Panc1 (cell line): ENCODE results near the gene POU6F1. TPM values are rescaled to one million over a fixed set of nuclear protein-coding genes. Genes with fewer than 3 reads are reported as not detected.

Source experiments
- ATAC-seq: fragments of 200-7000 bp; cut with Tn5 transposase; 2 replicates; pipeline ENCODE4 v1.9.1; 2020; ENCODE audit warnings: mild to moderate bottlenecking, moderate library complexity
- BruUV-seq: library from RNA; stranded (reverse); fragments of 400-500 nt; replicated peaks from 2 replicates; lab custom pipeline; 2021; lab: Mats Ljungman, UMichigan
- CTCF ChIA-PET: fragments of 300-600 bp; sonication (Branson Sonifier 250); formaldehyde crosslinking; loops from one replicate; lab custom pipeline; 2022; ENCODE audit warnings: antibody characterized with exemption; lab: Charles Lee
- POLR2A ChIA-PET: fragments of 300-600 bp; sonication (Branson Sonifier 250); formaldehyde crosslinking; loops from one replicate; lab custom pipeline; 2022; ENCODE audit warnings: antibody characterized with exemption; lab: Charles Lee
- DNase-seq: peaks from one replicate; pipeline ENCODE4 v3.0.0-alpha.2; 2010; ENCODE audit warnings: low read depth, low spot score
- H3K27ac ChIP-seq: 2 replicates; pipeline ENCODE4 v1.5.1; 2011; ENCODE audit warnings: mild to moderate bottlenecking, low read length, inconsistent platforms
- H3K27me3 ChIP-seq: fragments of 200-500 bp; sonication (Bioruptor generic); 2 replicates; pipeline ENCODE4 v1.6.0; 2014; ENCODE audit warnings: low read length, inconsistent platforms; ENCODE audit not compliant: control insufficient read depth, insufficient read depth
- H3K36me3 ChIP-seq: fragments of 200-500 bp; sonication (Bioruptor generic); 2 replicates; pipeline ENCODE4 v1.5.1; 2014; ENCODE audit warnings: inconsistent platforms, mild to moderate bottlenecking, low read length, moderate library complexity; ENCODE audit not compliant: control insufficient read depth, insufficient read depth
- H3K4me1 ChIP-seq: 2 replicates; pipeline ENCODE4 v1.5.1; 2011; ENCODE audit warnings: inconsistent platforms, mild to moderate bottlenecking, low read length, moderate library complexity; ENCODE audit not compliant: control insufficient read depth, insufficient read depth
- H3K4me3 ChIP-seq, 2 experiments: 2 replicates each; pipeline ENCODE4 v1.5.1; 2011 to 2012; ENCODE audit warnings: low read depth in 2 of 2, low read length in 2 of 2, mild to moderate bottlenecking in 2 of 2, inconsistent platforms in 1 of 2, moderate library complexity in 1 of 2
- H3K9me3 ChIP-seq: fragments of 200-500 bp; sonication (Bioruptor generic); 2 replicates; pipeline ENCODE4 v1.5.1; 2014; ENCODE audit warnings: low read depth, mild to moderate bottlenecking, inconsistent platforms, low read length, moderate library complexity; ENCODE audit not compliant: control insufficient read depth, insufficient read depth
- POLR2AphosphoS5 ChIP-seq: IDR thresholded peaks from 2 replicates; pipeline ENCODE4 v1.6.1; 2012; ENCODE audit warnings: mild to moderate bottlenecking, low read depth, low read length, moderate library complexity
- SIN3A ChIP-seq: IDR thresholded peaks from 2 replicates; pipeline ENCODE4 v1.6.1; 2012; ENCODE audit warnings: low read depth, mild to moderate bottlenecking, low read length, moderate library complexity, borderline replicate concordance; ENCODE audit not compliant: insufficient read depth
- TCF7L2 ChIP-seq: IDR thresholded peaks from 2 replicates; pipeline ENCODE4 v1.6.1; 2011; ENCODE audit warnings: mild to moderate bottlenecking, low read depth, low read length, inconsistent platforms
- in situ Hi-C: cut with HindIII; loops from 2 replicates; pipeline ENCODE4 v1.10.0; 2016; ENCODE audit warnings: low sequenced_read_pairs, low pct_unique_long_range_greater_than_20kb
- intact Hi-C: fragments of 100-400 bp; cut with micrococcal nuclease; formaldehyde crosslinking; loops from one replicate; pipeline ENCODE4 v1.10.0; 2022; ENCODE audit not compliant: unreplicated experiment
- total RNA-seq: library from RNA; stranded (reverse); gene quantifications from one replicate; pipeline ENCODE4 v1.2.1, GENCODE V29; 2021; ENCODE audit not compliant: unreplicated experiment
- TF ChIP-seq, protein P1 (sequence below): fragments of 450-650 bp; IDR thresholded peaks from 2 replicates; pipeline ENCODE4 v1.5.1; 2017; ENCODE audit warnings: mild to moderate bottlenecking
- TF ChIP-seq, protein P2 (sequence below), 2 experiments: IDR thresholded peaks; 2 replicates each; pipeline ENCODE4 v1.6.1; 2011 to 2012; ENCODE audit warnings: low read depth in 2 of 2, control low read depth in 1 of 2, low read length in 1 of 2, mild to moderate bottlenecking in 1 of 2, moderate library complexity in 1 of 2; ENCODE audit not compliant: insufficient read depth in 1 of 2

The POU6F1 gene
- total RNA-seq, 1 experiment from 2014 or later, result 3.1 TPM

DNA sequence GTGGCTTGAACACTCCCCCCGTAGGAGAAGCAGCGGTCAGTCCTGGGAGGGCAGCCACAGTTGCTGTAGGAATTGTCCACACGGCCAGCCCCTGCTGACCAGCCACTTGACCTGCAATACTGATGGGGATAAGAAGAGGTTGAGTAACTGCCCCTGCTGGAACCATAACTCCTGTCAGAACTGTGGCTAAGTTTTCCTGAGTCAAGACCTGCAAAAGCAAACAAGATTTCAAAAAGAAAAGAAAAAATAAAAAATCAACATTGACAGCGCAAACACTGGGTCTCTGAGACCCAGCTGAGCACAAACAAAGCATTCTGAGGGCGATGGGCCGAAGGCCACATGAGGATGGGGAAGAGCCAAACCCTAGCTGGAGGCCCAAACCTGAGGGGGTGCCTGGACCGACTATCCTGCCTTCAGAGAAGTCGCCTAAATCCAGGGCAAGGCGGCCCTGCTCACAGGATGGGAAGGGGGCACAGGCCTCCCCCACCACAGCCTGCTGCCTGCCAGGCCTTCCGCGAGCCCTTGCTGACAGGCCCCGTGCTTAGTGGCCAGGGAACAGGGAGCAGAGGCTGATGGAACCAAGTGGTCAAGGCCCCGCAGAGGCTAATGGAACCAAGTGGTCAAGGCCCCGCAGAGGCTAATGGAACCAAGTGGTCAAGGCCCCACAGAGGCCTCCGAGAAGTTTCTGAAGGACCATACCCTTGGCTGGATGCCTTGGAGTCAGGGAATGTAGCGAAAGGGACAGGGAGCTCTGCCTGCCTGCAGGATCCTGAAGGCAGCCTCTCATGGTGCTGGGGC is 19.1 kb downstream of the POU6F1 start:
- no TSS peak for BruUV-seq

DNA sequence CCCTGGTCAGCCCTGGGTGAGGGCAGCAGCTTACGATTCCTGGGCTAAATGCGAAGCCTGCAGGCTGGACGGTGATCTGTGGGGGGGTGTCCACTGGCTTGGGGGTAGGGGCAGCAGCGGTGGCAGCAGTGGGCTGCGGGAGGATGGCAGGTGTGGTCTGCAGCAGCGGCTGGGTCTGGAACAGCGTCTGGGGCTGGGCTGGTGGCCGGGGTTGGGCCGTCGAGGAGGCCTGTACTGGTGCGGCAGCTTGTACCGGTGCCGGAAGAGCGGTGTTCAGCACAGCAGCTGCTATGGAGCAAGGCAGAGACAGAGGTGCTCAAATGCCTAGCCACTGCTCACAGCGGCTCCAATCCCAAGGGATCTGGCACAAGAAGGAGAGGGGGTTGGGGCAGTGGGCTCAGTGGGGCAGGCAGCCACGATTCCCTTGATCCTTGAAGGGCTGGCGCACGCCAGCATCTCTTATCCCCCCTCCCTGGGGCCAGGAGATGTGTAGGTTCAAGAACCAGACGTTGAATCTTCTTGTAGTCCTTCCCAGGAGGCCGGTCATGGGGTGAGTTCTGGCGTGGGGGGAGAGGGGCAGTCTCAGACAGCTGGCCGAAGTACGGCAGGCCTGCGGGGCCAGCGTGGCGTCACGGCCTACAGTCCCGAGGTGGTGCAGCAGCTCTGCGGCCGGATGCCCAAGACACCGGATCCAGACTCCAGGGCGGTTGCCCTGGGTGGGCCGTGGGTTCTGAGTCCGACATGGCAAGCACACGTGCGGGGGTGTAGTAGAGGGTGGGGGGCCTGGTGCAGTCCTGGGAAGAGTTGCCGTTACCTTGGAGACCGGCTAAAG is 19.9 kb downstream of the POU6F1 start:
- ChIA-PET CTCF (interaction anchor here (0.7 kb wide), 1 partner anchor 204 kb away, joined by 5 read pairs; no protein-coding TSS in a partner anchor), POLR2A (no interaction called here)
- in situ Hi-C loops, result no loop called here
- TF ChIP-seq, protein P1, sequence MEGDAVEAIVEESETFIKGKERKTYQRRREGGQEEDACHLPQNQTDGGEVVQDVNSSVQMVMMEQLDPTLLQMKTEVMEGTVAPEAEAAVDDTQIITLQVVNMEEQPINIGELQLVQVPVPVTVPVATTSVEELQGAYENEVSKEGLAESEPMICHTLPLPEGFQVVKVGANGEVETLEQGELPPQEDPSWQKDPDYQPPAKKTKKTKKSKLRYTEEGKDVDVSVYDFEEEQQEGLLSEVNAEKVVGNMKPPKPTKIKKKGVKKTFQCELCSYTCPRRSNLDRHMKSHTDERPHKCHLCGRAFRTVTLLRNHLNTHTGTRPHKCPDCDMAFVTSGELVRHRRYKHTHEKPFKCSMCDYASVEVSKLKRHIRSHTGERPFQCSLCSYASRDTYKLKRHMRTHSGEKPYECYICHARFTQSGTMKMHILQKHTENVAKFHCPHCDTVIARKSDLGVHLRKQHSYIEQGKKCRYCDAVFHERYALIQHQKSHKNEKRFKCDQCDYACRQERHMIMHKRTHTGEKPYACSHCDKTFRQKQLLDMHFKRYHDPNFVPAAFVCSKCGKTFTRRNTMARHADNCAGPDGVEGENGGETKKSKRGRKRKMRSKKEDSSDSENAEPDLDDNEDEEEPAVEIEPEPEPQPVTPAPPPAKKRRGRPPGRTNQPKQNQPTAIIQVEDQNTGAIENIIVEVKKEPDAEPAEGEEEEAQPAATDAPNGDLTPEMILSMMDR, result no peak
- TF ChIP-seq SIN3A, result no peak
- TF ChIP-seq, protein P2, sequence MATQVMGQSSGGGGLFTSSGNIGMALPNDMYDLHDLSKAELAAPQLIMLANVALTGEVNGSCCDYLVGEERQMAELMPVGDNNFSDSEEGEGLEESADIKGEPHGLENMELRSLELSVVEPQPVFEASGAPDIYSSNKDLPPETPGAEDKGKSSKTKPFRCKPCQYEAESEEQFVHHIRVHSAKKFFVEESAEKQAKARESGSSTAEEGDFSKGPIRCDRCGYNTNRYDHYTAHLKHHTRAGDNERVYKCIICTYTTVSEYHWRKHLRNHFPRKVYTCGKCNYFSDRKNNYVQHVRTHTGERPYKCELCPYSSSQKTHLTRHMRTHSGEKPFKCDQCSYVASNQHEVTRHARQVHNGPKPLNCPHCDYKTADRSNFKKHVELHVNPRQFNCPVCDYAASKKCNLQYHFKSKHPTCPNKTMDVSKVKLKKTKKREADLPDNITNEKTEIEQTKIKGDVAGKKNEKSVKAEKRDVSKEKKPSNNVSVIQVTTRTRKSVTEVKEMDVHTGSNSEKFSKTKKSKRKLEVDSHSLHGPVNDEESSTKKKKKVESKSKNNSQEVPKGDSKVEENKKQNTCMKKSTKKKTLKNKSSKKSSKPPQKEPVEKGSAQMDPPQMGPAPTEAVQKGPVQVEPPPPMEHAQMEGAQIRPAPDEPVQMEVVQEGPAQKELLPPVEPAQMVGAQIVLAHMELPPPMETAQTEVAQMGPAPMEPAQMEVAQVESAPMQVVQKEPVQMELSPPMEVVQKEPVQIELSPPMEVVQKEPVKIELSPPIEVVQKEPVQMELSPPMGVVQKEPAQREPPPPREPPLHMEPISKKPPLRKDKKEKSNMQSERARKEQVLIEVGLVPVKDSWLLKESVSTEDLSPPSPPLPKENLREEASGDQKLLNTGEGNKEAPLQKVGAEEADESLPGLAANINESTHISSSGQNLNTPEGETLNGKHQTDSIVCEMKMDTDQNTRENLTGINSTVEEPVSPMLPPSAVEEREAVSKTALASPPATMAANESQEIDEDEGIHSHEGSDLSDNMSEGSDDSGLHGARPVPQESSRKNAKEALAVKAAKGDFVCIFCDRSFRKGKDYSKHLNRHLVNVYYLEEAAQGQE (IDR thresholded peaks at IDR 0.05; ENCODE audit: insufficient read depth in 1 of 2, low read depth in 2 of 2, low read length in 1 of 2), result no peak
- TF ChIP-seq POLR2AphosphoS5, result no peak
- no peak for TF ChIP-seq TCF7L2
- no peaks in the 10 kb centered on the region for H3K4me1 ChIP-seq
- H3K9me3 ChIP-seq, result no peaks in the 10 kb centered on the region
- DNase-seq (no peak), ATAC-seq (peak; percentile 24; the same call in 1 of the 2 replicates)
- H3K27ac ChIP-seq, result no peak overlapping the region
- H3K36me3 ChIP-seq, result no peaks in the 10 kb centered on the region
- BruUV-seq, result no TSS peak
- intact Hi-C loops, result no loop called here
- no peak overlapping the region for H3K4me3 ChIP-seq
- no peaks in the 10 kb centered on the region for H3K27me3 ChIP-seq

More for the DNA sequence above, 19.1 kb downstream of the POU6F1 start:
- TF ChIP-seq TCF7L2 (no peak), POLR2AphosphoS5 (no peak), SIN3A (no peak)
- TF ChIP-seq, protein P2 (IDR thresholded peaks at IDR 0.05; ENCODE audit: insufficient read depth in 1 of 2, low read depth in 2 of 2, low read length in 1 of 2), result no peak
- TF ChIP-seq, protein P1, result no peak
- no peaks in the 10 kb centered on the region for H3K36me3 ChIP-seq
- no peaks in the 10 kb centered on the region for H3K4me1 ChIP-seq
- in situ Hi-C loops, result no loop called here
- no peaks in the 10 kb centered on the region for H3K27me3 ChIP-seq
- no peak overlapping the region for H3K27ac ChIP-seq
- no peaks in the 10 kb centered on the region for H3K9me3 ChIP-seq
- no peak for DNase-seq
- H3K4me3 ChIP-seq, result no peak overlapping the region
- intact Hi-C loops, result no loop called here
- ChIA-PET POLR2A (no interaction called here), CTCF (interaction anchor here (0.6 kb wide), 1 partner anchor 233 kb away, joined by 5 read pairs; no protein-coding TSS in a partner anchor)
- ATAC-seq, result no peak
